ENCODE measurements around the gene CEACAM5.

The CEACAM5 gene

GRCh38 chr19:41670755-41671154 is 37.7 kb upstream of the CEACAM5 start:
- no peaks in the 10 kb centered on the region for H3K4me1 ChIP-seq (ENCODE audit: insufficient read depth, low read length, severe bottlenecking)
- H3K79me2 ChIP-seq (ENCODE audit: insufficient read depth, low read length) = no peaks in the 10 kb centered on the region

DNA sequence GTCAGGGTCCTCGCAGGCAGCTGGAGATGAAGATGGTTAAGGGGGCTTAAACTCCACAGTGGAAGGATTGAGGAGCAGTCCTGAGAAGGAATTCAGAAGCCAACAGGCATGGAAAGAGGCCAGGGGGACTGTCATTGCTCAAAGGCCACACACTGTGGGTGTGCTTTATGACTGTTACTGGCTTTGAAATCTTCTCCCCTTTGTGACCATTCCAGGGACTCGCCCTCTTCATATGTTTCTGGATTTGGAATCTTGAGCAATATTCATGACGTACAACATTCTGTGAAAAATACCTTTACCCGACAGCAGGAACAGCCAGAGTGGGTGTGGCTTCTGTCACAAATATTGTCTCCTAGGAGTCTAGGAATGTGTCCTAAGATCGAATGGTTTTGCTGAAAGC is 36.9 kb upstream of the CEACAM5 start:
- Histone ChIP-seq H3K4me3 (ENCODE audit: low read depth, low read length, poor library complexity, severe bottlenecking) (no peak overlapping the region), H3K9me2 (ENCODE audit: low read depth, low read length) (no peaks in the 10 kb centered on the region), H3F3A (ENCODE audit: insufficient read depth, low read length) (no peaks in the 10 kb centered on the region), H2AFZ (ENCODE audit: low read length) (no peak overlapping the region), H3K79me2 (ENCODE audit: insufficient read depth, low read length) (no peaks in the 10 kb centered on the region), H3K9me3 (ENCODE audit: low read length) (peaks cover 3% of the 10 kb centered on the region; the same call in 1 of the 2 replicates), H3K4me2 (ENCODE audit: low read length) (no peak overlapping the region), H3K36me3 (ENCODE audit: insufficient read depth, low read length) (no peaks in the 10 kb centered on the region), H3K27me3 (ENCODE audit: insufficient read depth, low read length) (no peaks in the 10 kb centered on the region), H4K20me1 (ENCODE audit: insufficient read depth, low read length) (no peaks in the 10 kb centered on the region), H3K9ac (ENCODE audit: low read length) (no peak overlapping the region), H3K27ac (ENCODE audit: low read depth, low read length, poor library complexity, severe bottlenecking) (no peak overlapping the region), H3K4me1 (ENCODE audit: insufficient read depth, low read length, severe bottlenecking) (no peaks in the 10 kb centered on the region)
- TF ChIP-seq, protein P1, sequence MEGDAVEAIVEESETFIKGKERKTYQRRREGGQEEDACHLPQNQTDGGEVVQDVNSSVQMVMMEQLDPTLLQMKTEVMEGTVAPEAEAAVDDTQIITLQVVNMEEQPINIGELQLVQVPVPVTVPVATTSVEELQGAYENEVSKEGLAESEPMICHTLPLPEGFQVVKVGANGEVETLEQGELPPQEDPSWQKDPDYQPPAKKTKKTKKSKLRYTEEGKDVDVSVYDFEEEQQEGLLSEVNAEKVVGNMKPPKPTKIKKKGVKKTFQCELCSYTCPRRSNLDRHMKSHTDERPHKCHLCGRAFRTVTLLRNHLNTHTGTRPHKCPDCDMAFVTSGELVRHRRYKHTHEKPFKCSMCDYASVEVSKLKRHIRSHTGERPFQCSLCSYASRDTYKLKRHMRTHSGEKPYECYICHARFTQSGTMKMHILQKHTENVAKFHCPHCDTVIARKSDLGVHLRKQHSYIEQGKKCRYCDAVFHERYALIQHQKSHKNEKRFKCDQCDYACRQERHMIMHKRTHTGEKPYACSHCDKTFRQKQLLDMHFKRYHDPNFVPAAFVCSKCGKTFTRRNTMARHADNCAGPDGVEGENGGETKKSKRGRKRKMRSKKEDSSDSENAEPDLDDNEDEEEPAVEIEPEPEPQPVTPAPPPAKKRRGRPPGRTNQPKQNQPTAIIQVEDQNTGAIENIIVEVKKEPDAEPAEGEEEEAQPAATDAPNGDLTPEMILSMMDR (IDR thresholded peaks at IDR 0.05; ENCODE audit: low read length) = no peak
- no peak for TF ChIP-seq EZH2 (IDR thresholded peaks at IDR 0.05; ENCODE audit: borderline replicate concordance, low read length)

More at GRCh38 chr19:41670755-41671154, 37.7 kb upstream of the CEACAM5 start:
- TF ChIP-seq, protein P1 (IDR thresholded peaks at IDR 0.05; ENCODE audit: low read length) = no peak
- no peak for TF ChIP-seq EZH2 (IDR thresholded peaks at IDR 0.05; ENCODE audit: borderline replicate concordance, low read length)
- H3K9me2 ChIP-seq (ENCODE audit: low read depth, low read length) = no peaks in the 10 kb centered on the region
- H3K27ac ChIP-seq (ENCODE audit: low read depth, low read length, poor library complexity, severe bottlenecking) = no peak overlapping the region
- peaks cover 6% of the 10 kb centered on the region; the same call in 1 of the 2 replicates for H3K9me3 ChIP-seq (ENCODE audit: low read length)
- H4K20me1 ChIP-seq (ENCODE audit: insufficient read depth, low read length) = no peaks in the 10 kb centered on the region
- H3K4me3 ChIP-seq (ENCODE audit: low read depth, low read length, poor library complexity, severe bottlenecking) = no peak overlapping the region
- H3K36me3 ChIP-seq (ENCODE audit: insufficient read depth, low read length) = no peaks in the 10 kb centered on the region
- H3K27me3 ChIP-seq (ENCODE audit: insufficient read depth, low read length) = no peaks in the 10 kb centered on the region
- no peak overlapping the region for H3K9ac ChIP-seq (ENCODE audit: low read length)
- H3K4me2 ChIP-seq (ENCODE audit: low read length) = no peak overlapping the region
- H3F3A ChIP-seq (ENCODE audit: insufficient read depth, low read length) = no peaks in the 10 kb centered on the region
- H2AFZ ChIP-seq (ENCODE audit: low read length) = no peak overlapping the region

GRCh38 chr19:41682437-41682836 is 26.0 kb upstream of the CEACAM5 start:
- Histone ChIP-seq H3K79me2 (ENCODE audit: insufficient read depth, low read length) (no peaks in the 10 kb centered on the region), H3K4me3 (ENCODE audit: low read depth, low read length, poor library complexity, severe bottlenecking) (no peak overlapping the region), H3K36me3 (ENCODE audit: insufficient read depth, low read length) (no peaks in the 10 kb centered on the region), H3K9me3 (ENCODE audit: low read length) (no peaks in the 10 kb centered on the region), H4K20me1 (ENCODE audit: insufficient read depth, low read length) (no peaks in the 10 kb centered on the region; the same call in 1 of the 2 replicates), H2AFZ (ENCODE audit: low read length) (no peak overlapping the region), H3K4me2 (ENCODE audit: low read length) (no peak overlapping the region), H3F3A (ENCODE audit: insufficient read depth, low read length) (no peaks in the 10 kb centered on the region), H3K27ac (ENCODE audit: low read depth, low read length, poor library complexity, severe bottlenecking) (no peak overlapping the region), H3K4me1 (ENCODE audit: insufficient read depth, low read length, severe bottlenecking) (no peaks in the 10 kb centered on the region), H3K9me2 (ENCODE audit: low read depth, low read length) (no peaks in the 10 kb centered on the region), H3K9ac (ENCODE audit: low read length) (no peak overlapping the region), H3K27me3 (ENCODE audit: insufficient read depth, low read length) (no peaks in the 10 kb centered on the region)
- TF ChIP-seq, protein P1 (IDR thresholded peaks at IDR 0.05; ENCODE audit: low read length) = no peak
- TF ChIP-seq EZH2 (IDR thresholded peaks at IDR 0.05; ENCODE audit: borderline replicate concordance, low read length) = no peak
